ENCODE results near the gene OR2AT4. TPM values are rescaled to one million over a fixed set of nuclear protein-coding genes. Genes with fewer than 3 reads are reported as not detected.

OR2AT4 gene
- total and polyA plus RNA-seq, 2 of the 8 experiments (the other 6 are each of a cell fraction or from before 2014, with no cell fraction given) = not detected

DNA sequence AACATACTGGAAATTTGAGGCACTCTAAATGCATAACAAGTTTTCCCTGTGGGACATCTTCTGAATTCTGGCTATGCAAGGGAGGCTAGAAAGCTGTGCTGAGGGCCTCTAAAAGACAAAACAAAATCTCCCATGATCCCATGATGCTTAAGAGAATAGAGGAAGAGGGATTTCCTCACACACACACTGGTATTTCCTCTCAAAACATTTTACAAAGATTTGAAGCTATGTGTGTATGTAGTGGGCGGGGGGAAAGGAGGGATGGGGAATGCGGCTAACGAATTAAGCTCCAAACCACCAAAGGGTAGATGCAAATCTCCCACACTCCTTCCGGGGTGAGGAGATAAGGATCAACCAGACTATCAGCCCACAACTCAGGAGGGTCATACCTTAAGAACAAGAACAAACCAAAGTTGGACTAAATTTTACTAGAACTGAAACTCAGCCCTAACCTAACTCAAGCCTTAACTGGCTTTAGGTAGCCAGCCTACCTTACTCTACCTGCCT is 6.0 kb downstream of the OR2AT4 start:
- TF ChIP-seq, protein P1, sequence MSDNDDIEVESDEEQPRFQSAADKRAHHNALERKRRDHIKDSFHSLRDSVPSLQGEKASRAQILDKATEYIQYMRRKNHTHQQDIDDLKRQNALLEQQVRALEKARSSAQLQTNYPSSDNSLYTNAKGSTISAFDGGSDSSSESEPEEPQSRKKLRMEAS (IDR thresholded peaks at IDR 0.05) = no peak
- TF ChIP-seq JUN (IDR thresholded peaks at IDR 0.05; ENCODE audit: low read depth, low read length) = no peak
- no peak for TF ChIP-seq CHD1 (IDR thresholded peaks at IDR 0.05; ENCODE audit: low read depth, low read length)
- no peak for TF ChIP-seq RAD21 (IDR thresholded peaks at IDR 0.05 in 1 of 2, conservative IDR thresholded peaks at IDR 0.05 in 1 of 2; ENCODE audit: low read depth in 2 of 2, low read length in 2 of 2)
- no peak for TF ChIP-seq CBX5 (IDR thresholded peaks at IDR 0.05; ENCODE audit: low read depth, low read length)
- TF ChIP-seq HDAC2 (IDR thresholded peaks at IDR 0.05; ENCODE audit: borderline replicate concordance in 1 of 2, low read depth in 2 of 2, low read length in 2 of 2) = no peak
- TF ChIP-seq RFX5 (IDR thresholded peaks at IDR 0.05; ENCODE audit: borderline replicate concordance, low read depth, low read length) = no peak
- TF ChIP-seq RXRA (IDR thresholded peaks at IDR 0.05; ENCODE audit: insufficient read depth, low read depth, low read length) = no peak
- no peak for TF ChIP-seq BCL11A (IDR thresholded peaks at IDR 0.05; ENCODE audit: low read depth in 2 of 2, low read length in 2 of 2)
- ChIA-PET POLR2A (ENCODE audit: partially characterized antibody) (no interaction called here), CTCF (ENCODE audit: partially characterized antibody) (interaction anchor here (1.1 kb wide), 1 partner anchor 49 kb away, joined by 3 read pairs; no protein-coding TSS in a partner anchor)
- H3K56ac ChIP-seq (replicated peaks; ENCODE audit: insufficient read length, low read depth, low read length) = no peak overlapping the region
- H3K18ac ChIP-seq (ENCODE audit: extremely low read depth, low read length) = no peak overlapping the region
- H3K23ac ChIP-seq (ENCODE audit: insufficient read length) = no peak overlapping the region
- H2BK15ac ChIP-seq (ENCODE audit: low read length) = no peak overlapping the region
- H3K23me2 ChIP-seq (ENCODE audit: low read depth, low read length) = no peaks in the 10 kb centered on the region
- H2BK20ac ChIP-seq (ENCODE audit: low read length) = no peak overlapping the region
- H4K8ac ChIP-seq (ENCODE audit: extremely low read depth, insufficient read depth, low read length) = no peak overlapping the region
- no peak overlapping the region for H3K4ac ChIP-seq (replicated peaks; ENCODE audit: insufficient read length, low read depth, low read length)
- no peak overlapping the region for H2BK120ac ChIP-seq (replicated peaks; ENCODE audit: low read depth, low read length)
- no peak overlapping the region for H2AK5ac ChIP-seq (ENCODE audit: low read depth, low read length)
- no peak overlapping the region for H4K5ac ChIP-seq (ENCODE audit: insufficient read length, low read depth, low read length)
- no peaks in the 10 kb centered on the region for H3K4me1 ChIP-seq (replicated peaks in 1 of 4; ENCODE audit: control insufficient read depth in 3 of 4, insufficient read depth in 4 of 4, low read length in 3 of 4)
- no peaks in the 10 kb centered on the region for H3K27me3 ChIP-seq (replicated peaks in 1 of 4; ENCODE audit: control insufficient read depth in 3 of 4, extremely low read depth in 1 of 4, insufficient read depth in 3 of 4, low read length in 3 of 4)
- no peak overlapping the region for H4K91ac ChIP-seq (replicated peaks; ENCODE audit: insufficient read length, low read length)
- H3K4me3 ChIP-seq (ENCODE audit: extremely low read depth in 1 of 4, insufficient read depth in 2 of 4, low read depth in 3 of 4, low read length in 4 of 4) = no peak overlapping the region
- H3K9me3 ChIP-seq (ENCODE audit: insufficient read depth in 2 of 2, low read depth in 1 of 2, low read length in 1 of 2) = peaks cover 4 to 6% of the 10 kb centered on the region in 2 experiments; a peak in 3 of 4 replicates
- no peaks in the 10 kb centered on the region for H3K79me1 ChIP-seq (ENCODE audit: low read depth, low read length)
- H3K27ac ChIP-seq (ENCODE audit: low read depth, low read length) = no peak overlapping the region
- FAIRE-seq (no peak), DNase-seq (ENCODE audit: low read depth in 1 of 2, low spot score in 2 of 2) (no peak)
- H3K36me3 ChIP-seq (ENCODE audit: control insufficient read depth in 2 of 4, insufficient read depth in 4 of 4, low read length in 3 of 4) = no peaks in the 10 kb centered on the region
- 95% methylated on average over 4 of the region's 4 CpGs; no CpG with 5 or more reads in 1 of the 2 experiments for WGBS, 2 experiments (ENCODE audit: extremely low coverage in 1 of 2, insufficient coverage in 1 of 2, insufficient read length in 1 of 2, insufficient replicate concordance in 2 of 2, low coverage in 1 of 2, low lambda C conversion rate in 2 of 2, missing lambda C conversion rate in 1 of 2)
- no peak overlapping the region for H2BK5ac ChIP-seq (ENCODE audit: low read depth, low read length)
- no peaks in the 10 kb centered on the region for H3K79me2 ChIP-seq (ENCODE audit: control insufficient read depth in 1 of 2, insufficient read depth in 2 of 2, low read length in 2 of 2)
- no peak overlapping the region for H2AFZ ChIP-seq (ENCODE audit: low read length)
- H3K9ac ChIP-seq (replicated peaks in 1 of 4; ENCODE audit: extremely low read depth in 1 of 4, low read depth in 3 of 4, low read length in 3 of 4) = no peak overlapping the region
- no peak overlapping the region for H3K4me2 ChIP-seq (ENCODE audit: insufficient read depth in 1 of 2, low read depth in 2 of 2, low read length in 2 of 2)
- no peaks in the 10 kb centered on the region for H4K20me1 ChIP-seq (replicated peaks in 1 of 2; ENCODE audit: control insufficient read depth in 1 of 2, insufficient read depth in 2 of 2, low read length in 2 of 2)
- H2BK12ac ChIP-seq (ENCODE audit: low read depth, low read length) = no peak overlapping the region
- H3K14ac ChIP-seq (ENCODE audit: insufficient read length) = no peak overlapping the region
